Activated naive CD8-positive, alpha-beta T cell treated with anti-CD3 and anti-CD28 coated beads for 36 hours (primary cell): ENCODE results near the gene KIAA1217. TPM values are rescaled to one million over a fixed set of nuclear protein-coding genes. Genes with fewer than 3 reads are reported as not detected.
"Not testable (repeated sequence)": the region's sequence is repeated elsewhere in the genome, so short reads cannot be mapped to it uniquely, and the experiment has no call there.

Source experiments
- DNase-seq: peaks from one replicate; pipeline ENCODE4 v3.0.0; 2021
- H3K27ac Mint-ChIP-seq: one replicate; pipeline ENCODE4 v1.8.0; 2022; ENCODE audit warnings: mild to moderate bottlenecking, moderate library complexity, mixed read lengths
- H3K27me3 Mint-ChIP-seq: one replicate; pipeline ENCODE4 v1.8.0; 2022; ENCODE audit warnings: mild to moderate bottlenecking, mixed read lengths
- H3K36me3 Mint-ChIP-seq: one replicate; pipeline ENCODE4 v1.8.0; 2021; ENCODE audit warnings: mild to moderate bottlenecking, mixed read lengths
- H3K4me1 Mint-ChIP-seq: one replicate; pipeline ENCODE4 v1.8.0; 2021; ENCODE audit warnings: mixed read lengths
- H3K4me3 Mint-ChIP-seq: one replicate; pipeline ENCODE4 v1.8.0; 2022; ENCODE audit warnings: mild to moderate bottlenecking, moderate library complexity, mixed read lengths
- H3K9me3 Mint-ChIP-seq: one replicate; pipeline ENCODE4 v1.8.0; 2022; ENCODE audit warnings: mixed read lengths
- total RNA-seq, 2 experiments: library from RNA; stranded (reverse); gene quantifications; one replicate each; pipeline ENCODE4 v1.2.3, GENCODE V29; 2021

KIAA1217 gene
- total RNA-seq, 2 experiments from 2014 or later: 1.5 to 1.6 TPM

- H3K4me3 Mint-ChIP-seq: no peak overlapping the region
- no peaks in the 10 kb centered on the region for H3K36me3 Mint-ChIP-seq
- peaks cover 22% of the 10 kb centered on the region for H3K27me3 Mint-ChIP-seq
- no peak overlapping the region for H3K27ac Mint-ChIP-seq
- no peak for DNase-seq
- H3K4me1 Mint-ChIP-seq: no peaks in the 10 kb centered on the region
- H3K9me3 Mint-ChIP-seq: no peaks in the 10 kb centered on the region
Observed at GRCh38 chr10:24442234-24442633, 233.3 kb downstream of the KIAA1217 start.

GRCh38 chr10:24442641-24443174 is 233.8 kb downstream of the KIAA1217 start:
- not testable (repeated sequence) for H3K9me3 Mint-ChIP-seq, H3K4me3 Mint-ChIP-seq, H3K36me3 Mint-ChIP-seq, H3K27ac Mint-ChIP-seq, DNase-seq, H3K4me1 Mint-ChIP-seq
- H3K27me3 Mint-ChIP-seq: peaks cover 24% of the 10 kb centered on the region

GRCh38 chr10:24444337-24444736 is 235.4 kb downstream of the KIAA1217 start:
- no peaks in the 10 kb centered on the region for H3K9me3 Mint-ChIP-seq
- H3K4me3 Mint-ChIP-seq: no peak overlapping the region

GRCh38 chr10:24445958-24446357 is 237.0 kb downstream of the KIAA1217 start:
- not testable (repeated sequence) for H3K4me3 Mint-ChIP-seq, DNase-seq, H3K4me1 Mint-ChIP-seq, H3K27ac Mint-ChIP-seq, H3K9me3 Mint-ChIP-seq, H3K36me3 Mint-ChIP-seq
- peaks cover 31% of the 10 kb centered on the region for H3K27me3 Mint-ChIP-seq

More at GRCh38 chr10:24444337-24444736, 235.4 kb downstream of the KIAA1217 start:
- no peaks in the 10 kb centered on the region for H3K36me3 Mint-ChIP-seq
- no peak for DNase-seq
- H3K4me1 Mint-ChIP-seq: no peaks in the 10 kb centered on the region
- H3K27ac Mint-ChIP-seq: no peak overlapping the region
- peaks cover 32% of the 10 kb centered on the region for H3K27me3 Mint-ChIP-seq

GRCh38 chr10:24446739-24447138 is 237.8 kb downstream of the KIAA1217 start:
- H3K9me3 Mint-ChIP-seq: no peaks in the 10 kb centered on the region
- peaks cover 36% of the 10 kb centered on the region for H3K27me3 Mint-ChIP-seq
- no peak overlapping the region for H3K27ac Mint-ChIP-seq
- DNase-seq: no peak
- no peak overlapping the region for H3K4me3 Mint-ChIP-seq
- no peaks in the 10 kb centered on the region for H3K36me3 Mint-ChIP-seq
- peaks cover 7% of the 10 kb centered on the region for H3K4me1 Mint-ChIP-seq

- H3K27ac Mint-ChIP-seq: no peak overlapping the region
- H3K9me3 Mint-ChIP-seq: no peaks in the 10 kb centered on the region
- no peak for DNase-seq
- H3K4me1 Mint-ChIP-seq: peaks cover 10% of the 10 kb centered on the region
- peaks cover 41% of the 10 kb centered on the region for H3K27me3 Mint-ChIP-seq
- H3K4me3 Mint-ChIP-seq: no peak overlapping the region
- H3K36me3 Mint-ChIP-seq: no peaks in the 10 kb centered on the region
Observed at GRCh38 chr10:24448351-24448999, 239.5 kb downstream of the KIAA1217 start.

GRCh38 chr10:24449321-24449740 is 240.4 kb downstream of the KIAA1217 start:
- Mint-ChIP-seq H3K27ac (no peak overlapping the region), H3K9me3 (no peaks in the 10 kb centered on the region), H3K4me1 (peaks cover 10% of the 10 kb centered on the region), H3K27me3 (peaks cover 47% of the 10 kb centered on the region), H3K36me3 (no peaks in the 10 kb centered on the region), H3K4me3 (no peak overlapping the region)
- DNase-seq: no peak

GRCh38 chr10:24449769-24450310 is 240.9 kb downstream of the KIAA1217 start:
- no peak overlapping the region for H3K4me3 Mint-ChIP-seq
- no peaks in the 10 kb centered on the region for H3K9me3 Mint-ChIP-seq
- DNase-seq: no peak
- peaks cover 48% of the 10 kb centered on the region for H3K27me3 Mint-ChIP-seq
- H3K27ac Mint-ChIP-seq: no peak overlapping the region
- no peaks in the 10 kb centered on the region for H3K36me3 Mint-ChIP-seq
- peaks cover 10% of the 10 kb centered on the region for H3K4me1 Mint-ChIP-seq

- Mint-ChIP-seq H3K9me3 (no peaks in the 10 kb centered on the region), H3K4me3 (no peak overlapping the region), H3K27ac (no peak overlapping the region), H3K36me3 (no peaks in the 10 kb centered on the region), H3K4me1 (peaks cover 10% of the 10 kb centered on the region), H3K27me3 (peaks cover 53% of the 10 kb centered on the region)
- DNase-seq: no peak
Observed at GRCh38 chr10:24451325-24451820, 242.4 kb downstream of the KIAA1217 start.

GRCh38 chr10:24452030-24452429 is 243.1 kb downstream of the KIAA1217 start:
- Mint-ChIP-seq H3K9me3 (no peaks in the 10 kb centered on the region), H3K27ac (no peak overlapping the region), H3K36me3 (no peaks in the 10 kb centered on the region), H3K27me3 (peaks cover 55% of the 10 kb centered on the region), H3K4me3 (no peak overlapping the region), H3K4me1 (peaks cover 10% of the 10 kb centered on the region)
- no peak for DNase-seq

GRCh38 chr10:24453404-24453830 is 244.5 kb downstream of the KIAA1217 start:
- Mint-ChIP-seq H3K4me3 (no peak overlapping the region), H3K36me3 (no peaks in the 10 kb centered on the region), H3K9me3 (no peaks in the 10 kb centered on the region), H3K27me3 (peaks cover 59% of the 10 kb centered on the region), H3K4me1 (peaks cover 10% of the 10 kb centered on the region), H3K27ac (no peak overlapping the region)
- DNase-seq: no peak

- no peak overlapping the region for H3K27ac Mint-ChIP-seq
- peaks cover 10% of the 10 kb centered on the region for H3K4me1 Mint-ChIP-seq
- H3K36me3 Mint-ChIP-seq: no peaks in the 10 kb centered on the region
- H3K4me3 Mint-ChIP-seq: no peak overlapping the region
- no peaks in the 10 kb centered on the region for H3K9me3 Mint-ChIP-seq
- H3K27me3 Mint-ChIP-seq: peaks cover 55% of the 10 kb centered on the region
- DNase-seq: no peak
Observed at GRCh38 chr10:24453973-24454372, 245.0 kb downstream of the KIAA1217 start.

GRCh38 chr10:24455447-24455846 is 246.5 kb downstream of the KIAA1217 start:
- peaks cover 10% of the 10 kb centered on the region for H3K4me1 Mint-ChIP-seq
- no peak overlapping the region for H3K4me3 Mint-ChIP-seq
- no peak overlapping the region for H3K27ac Mint-ChIP-seq
- H3K36me3 Mint-ChIP-seq: no peaks in the 10 kb centered on the region
- no peaks in the 10 kb centered on the region for H3K9me3 Mint-ChIP-seq
- DNase-seq: no peak
- H3K27me3 Mint-ChIP-seq: peaks cover 49% of the 10 kb centered on the region

- peaks cover 7% of the 10 kb centered on the region for H3K4me1 Mint-ChIP-seq
- peaks cover 50% of the 10 kb centered on the region for H3K27me3 Mint-ChIP-seq
- no peak for DNase-seq
- H3K27ac Mint-ChIP-seq: no peak overlapping the region
- no peaks in the 10 kb centered on the region for H3K36me3 Mint-ChIP-seq
- no peaks in the 10 kb centered on the region for H3K9me3 Mint-ChIP-seq
- H3K4me3 Mint-ChIP-seq: no peak overlapping the region
Observed at GRCh38 chr10:24456322-24456721, 247.4 kb downstream of the KIAA1217 start.

GRCh38 chr10:24457661-24458318 is 248.9 kb downstream of the KIAA1217 start:
- Mint-ChIP-seq H3K4me3 (no peak overlapping the region), H3K27ac (no peak overlapping the region), H3K27me3 (peaks cover 49% of the 10 kb centered on the region), H3K36me3 (no peaks in the 10 kb centered on the region), H3K9me3 (no peaks in the 10 kb centered on the region), H3K4me1 (no peaks in the 10 kb centered on the region)
- DNase-seq: no peak
